Heart right ventricle (tissue), 16 donors: ENCODE results near the gene MRC1. TPM values are rescaled to one million over a fixed set of nuclear protein-coding genes. Genes with fewer than 3 reads are reported as not detected.
A peak's percentile ranks its signal among the peaks of the same experiment; 100 is the strongest.

ENCODE experiments used
- ATAC-seq, 8 donors: fragments of 200-7000 bp; cut with Tn5 transposase; one replicate each; pipeline ENCODE4 v1.9.1; 2020; ENCODE audit warnings: mild to moderate bottlenecking in 8 of 8, moderate library complexity in 8 of 8, moderate number of reproducible peaks in 1 of 8
- DNase-seq, 2 donors: peaks; one replicate each; pipeline ENCODE4 v3.0.0-alpha.2; 2020
- H3K27ac ChIP-seq, 10 donors: fragments of 200-600 bp; sonication (generic) in 2 of 10; one replicate each; pipeline versions ENCODE4 v1.5.0 to v1.8.0; 2020 to 2022; ENCODE audit warnings: mild to moderate bottlenecking in 3 of 10
- H3K27me3 ChIP-seq, 7 donors: fragments of 200-600 bp; one replicate each; pipeline ENCODE4 v1.8.0; 2021 to 2022; ENCODE audit warnings: mild to moderate bottlenecking in 2 of 7
- H3K36me3 ChIP-seq, 9 donors: fragments of 200-600 bp; sonication (generic) in 1 of 9; one replicate each; pipeline versions ENCODE4 v1.5.0 to v1.8.0; 2020 to 2022; ENCODE audit warnings: mild to moderate bottlenecking in 2 of 9
- H3K4me1 ChIP-seq, 9 donors: fragments of 200-600 bp; sonication (generic) in 1 of 9; one replicate each; pipeline versions ENCODE4 v1.5.0 to v1.8.0; 2020 to 2022; ENCODE audit warnings: mild to moderate bottlenecking in 4 of 9
- H3K4me3 ChIP-seq, 10 donors: fragments of 200-600 bp; sonication (generic) in 2 of 10; one replicate each; pipeline versions ENCODE4 v1.5.0 to v1.8.0; 2020 to 2022; ENCODE audit warnings: mild to moderate bottlenecking in 7 of 10, moderate library complexity in 2 of 10
- H3K9me3 ChIP-seq, 11 donors: fragments of 200-600 bp in 10 of 11; sonication (generic) in 2 of 11; one replicate each; pipeline versions ENCODE4 v1.5.0 to v1.8.0; 2013 to 2022; ENCODE audit warnings: mild to moderate bottlenecking in 2 of 11, control low read depth in 1 of 11, moderate library complexity in 1 of 11
- WGBS, 2 donors: extraction: QIAGEN DNeasy Blood & Tissue Kit; methylation state at CpG; one replicate each; pipeline ENCODE4 v1.1.7; 2013; ENCODE audit warnings: inconsistent platforms in 1 of 2; 5-methylcytosine and 5-hydroxymethylcytosine counted together
- intact Hi-C, 10 donors: fragments of 100-400 bp; cut with DNase I; formaldehyde crosslinking; loops; one replicate each; pipeline versions ENCODE4 v1.11.1 to v1.14.2; 2022
- polyA plus RNA-seq, 2 donors: library from polyadenylated mRNA; stranded (reverse); fragments of 200-250 nt; gene quantifications; one replicate each; pipeline ENCODE4 v1.2.3, GENCODE V29; 2013
- total RNA-seq, 10 donors: library from RNA; stranded (reverse); fragmentation: NEBNext Ultra II Directional in 3 of 10; extraction: Animal tissue kit (Norgen Biotek cat#: 25700) in 3 of 10; gene quantifications; one replicate each; pipeline versions ENCODE4 v1.2.1 to v1.2.4, GENCODE V29; 2021 to 2023
- TF ChIP-seq, protein P1 (sequence below), 9 donors: fragments of 200-600 bp; sonication (generic) in 2 of 9; IDR thresholded peaks; one replicate each; pipeline versions ENCODE4 v1.5.0 to v1.8.0; 2021 to 2022; ENCODE audit warnings: antibody characterized with exemption in 9 of 9, mild to moderate bottlenecking in 5 of 9, moderate library complexity in 1 of 9
- donor health status: Arrhythmogenic right ventricular cardiomyopathy.
- donor health status: ischemic (EF 13 %, LVEDD 7.1; RV severe dilation, severe dysfunction).
- donor health status: healthy with polysubstance abuse.
- donor health status: DM: no; HTN: yes; CAD: no.
- donor health status: DM: no; HTN: no; CAD: no.
- donor health status: ischemic (EF 25% LVEDD 6.9; RV normal size, moderate dysfunction).
- donor health status: ischemic (EF 25% LVEDD 5.7; RV mildly dilated, moderate dysfunction).
- donor health status: healthy.
- donor health status: DM: yes; HTN: yes; CAD: no.
- donor health status: Ischemic cardiomyopathy.
- donor health status: ischemic (EF 35%, LVEDD 5.7; RV mildly dilated, moderate dysfunction).
- donor health status: nonischemic (EF 11% LVEDD 7.7; RV severe dilation, severe dysfunction).
- donor health status: DM: yes; HTN: yes; CAD: no.
- donor health status: PGD.
- donor health status: ischemic (EF 29% LVEDD 5.4; RV normal size, mild dysfunction).
- donor health status: nonischemic (EF 23%, LVEDD 6.1; RV moderate dilation, normal function).

The MRC1 gene
- total and polyA plus RNA-seq, 12 donors = 4.1 to 84.0 (median 7.0) TPM

DNA sequence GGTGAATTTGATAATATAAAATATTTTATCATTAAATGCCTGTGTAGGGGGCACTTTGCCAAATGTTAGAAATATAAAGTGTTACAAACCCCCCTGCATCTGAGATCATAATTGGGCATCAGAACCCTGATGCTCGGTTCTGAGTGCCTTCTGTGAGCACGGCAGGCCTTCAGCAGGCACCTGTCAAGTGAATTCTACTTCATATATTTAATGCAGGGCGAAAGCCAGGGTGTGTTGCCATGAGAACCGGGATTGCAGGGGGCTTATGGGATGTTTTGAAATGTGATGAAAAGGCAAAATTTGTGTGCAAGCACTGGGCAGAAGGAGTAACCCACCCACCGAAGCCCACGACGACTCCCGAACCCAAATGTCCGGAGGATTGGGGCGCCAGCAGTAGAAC lies 57.2 kb downstream of the MRC1 start:
- TF ChIP-seq, protein P1, sequence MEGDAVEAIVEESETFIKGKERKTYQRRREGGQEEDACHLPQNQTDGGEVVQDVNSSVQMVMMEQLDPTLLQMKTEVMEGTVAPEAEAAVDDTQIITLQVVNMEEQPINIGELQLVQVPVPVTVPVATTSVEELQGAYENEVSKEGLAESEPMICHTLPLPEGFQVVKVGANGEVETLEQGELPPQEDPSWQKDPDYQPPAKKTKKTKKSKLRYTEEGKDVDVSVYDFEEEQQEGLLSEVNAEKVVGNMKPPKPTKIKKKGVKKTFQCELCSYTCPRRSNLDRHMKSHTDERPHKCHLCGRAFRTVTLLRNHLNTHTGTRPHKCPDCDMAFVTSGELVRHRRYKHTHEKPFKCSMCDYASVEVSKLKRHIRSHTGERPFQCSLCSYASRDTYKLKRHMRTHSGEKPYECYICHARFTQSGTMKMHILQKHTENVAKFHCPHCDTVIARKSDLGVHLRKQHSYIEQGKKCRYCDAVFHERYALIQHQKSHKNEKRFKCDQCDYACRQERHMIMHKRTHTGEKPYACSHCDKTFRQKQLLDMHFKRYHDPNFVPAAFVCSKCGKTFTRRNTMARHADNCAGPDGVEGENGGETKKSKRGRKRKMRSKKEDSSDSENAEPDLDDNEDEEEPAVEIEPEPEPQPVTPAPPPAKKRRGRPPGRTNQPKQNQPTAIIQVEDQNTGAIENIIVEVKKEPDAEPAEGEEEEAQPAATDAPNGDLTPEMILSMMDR (IDR thresholded peaks at IDR 0.05) = no peak
- no peaks in the 10 kb centered on the region for H3K9me3 ChIP-seq
- H3K27ac ChIP-seq = no peak overlapping the region
- DNase-seq (no peak), ATAC-seq (no peak)
- H3K4me3 ChIP-seq = no peak overlapping the region
- H3K4me1 ChIP-seq = no peaks in the 10 kb centered on the region
- intact Hi-C loops = no loop called here
- 89 to 90% methylated on average over 10 of the region's 10 CpGs for WGBS, 2 donors
- peaks cover 0 to 17% (median 0%) of the 10 kb centered on the region in 9 donors for H3K36me3 ChIP-seq
- H3K27me3 ChIP-seq = peaks cover 0 to 3% (median 0%) of the 10 kb centered on the region in 7 donors

DNA sequence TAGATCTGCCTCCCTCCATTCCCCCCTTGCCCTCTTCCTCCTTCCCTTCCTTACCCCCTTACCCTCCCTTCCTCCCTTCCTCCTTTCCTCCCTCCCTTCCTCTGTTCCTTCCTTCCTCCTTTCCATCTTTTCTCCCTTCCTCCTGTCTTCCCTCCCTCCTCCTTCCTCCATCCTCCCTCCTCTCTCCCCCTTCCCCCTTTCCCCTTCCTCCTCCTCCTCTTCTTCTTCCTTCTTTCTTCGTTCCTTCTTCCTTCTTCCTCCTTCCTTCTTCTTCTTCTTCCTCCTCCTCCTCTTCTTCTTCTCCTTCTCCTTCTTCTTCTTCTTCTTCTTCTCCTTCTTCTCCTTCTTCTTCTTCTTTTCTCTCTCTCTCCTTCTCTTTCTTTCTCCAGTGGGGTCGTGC lies 57.9 kb downstream of the MRC1 start:
- peaks cover 0 to 3% (median 0%) of the 10 kb centered on the region in 7 donors for H3K27me3 ChIP-seq
- no peaks in the 10 kb centered on the region for H3K4me1 ChIP-seq
- intact Hi-C loops = no loop called here
- TF ChIP-seq, protein P1 (IDR thresholded peaks at IDR 0.05) = no peak
- peaks cover 0 to 17% (median 0%) of the 10 kb centered on the region in 9 donors for H3K36me3 ChIP-seq
- H3K4me3 ChIP-seq = no peak overlapping the region
- 75 to 98% methylated on average over 2 of the region's 2 CpGs for WGBS, 2 donors
- ATAC-seq (no peak), DNase-seq (no peak)
- H3K9me3 ChIP-seq = no peaks in the 10 kb centered on the region
- no peak overlapping the region for H3K27ac ChIP-seq

DNA sequence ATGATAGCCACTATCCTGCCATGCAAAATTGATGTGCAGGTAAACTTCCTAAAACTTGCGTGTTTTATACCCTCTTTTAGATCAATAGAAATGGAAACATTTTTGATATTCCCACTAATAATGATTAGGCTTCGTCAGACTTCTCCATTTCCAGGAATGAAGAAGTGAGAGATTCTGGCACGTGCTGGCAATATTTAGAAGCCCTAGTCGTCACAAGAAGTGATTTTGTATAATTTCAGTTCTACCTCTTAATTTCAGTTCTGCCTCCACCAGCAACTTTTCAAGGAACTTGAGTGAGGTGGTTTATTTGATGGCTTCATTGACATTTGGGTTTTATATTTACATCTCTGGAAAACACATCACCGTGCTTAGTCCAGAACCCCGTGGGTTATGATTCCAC lies 61.9 kb downstream of the MRC1 start:
- TF ChIP-seq, protein P1 (IDR thresholded peaks at IDR 0.05) = no peak
- no peaks in the 10 kb centered on the region for H3K27me3 ChIP-seq
- no peak for DNase-seq
- H3K9me3 ChIP-seq = no peaks in the 10 kb centered on the region
- H3K27ac ChIP-seq = no peak overlapping the region
- no peak overlapping the region for H3K4me3 ChIP-seq
- no peaks in the 10 kb centered on the region for H3K4me1 ChIP-seq
- no peak for ATAC-seq
- WGBS, 2 donors = 83 to 85% methylated on average over 6 of the region's 6 CpGs
- peaks cover 0 to 21% (median 0%) of the 10 kb centered on the region in 9 donors for H3K36me3 ChIP-seq
- intact Hi-C loops = no loop called here

DNA sequence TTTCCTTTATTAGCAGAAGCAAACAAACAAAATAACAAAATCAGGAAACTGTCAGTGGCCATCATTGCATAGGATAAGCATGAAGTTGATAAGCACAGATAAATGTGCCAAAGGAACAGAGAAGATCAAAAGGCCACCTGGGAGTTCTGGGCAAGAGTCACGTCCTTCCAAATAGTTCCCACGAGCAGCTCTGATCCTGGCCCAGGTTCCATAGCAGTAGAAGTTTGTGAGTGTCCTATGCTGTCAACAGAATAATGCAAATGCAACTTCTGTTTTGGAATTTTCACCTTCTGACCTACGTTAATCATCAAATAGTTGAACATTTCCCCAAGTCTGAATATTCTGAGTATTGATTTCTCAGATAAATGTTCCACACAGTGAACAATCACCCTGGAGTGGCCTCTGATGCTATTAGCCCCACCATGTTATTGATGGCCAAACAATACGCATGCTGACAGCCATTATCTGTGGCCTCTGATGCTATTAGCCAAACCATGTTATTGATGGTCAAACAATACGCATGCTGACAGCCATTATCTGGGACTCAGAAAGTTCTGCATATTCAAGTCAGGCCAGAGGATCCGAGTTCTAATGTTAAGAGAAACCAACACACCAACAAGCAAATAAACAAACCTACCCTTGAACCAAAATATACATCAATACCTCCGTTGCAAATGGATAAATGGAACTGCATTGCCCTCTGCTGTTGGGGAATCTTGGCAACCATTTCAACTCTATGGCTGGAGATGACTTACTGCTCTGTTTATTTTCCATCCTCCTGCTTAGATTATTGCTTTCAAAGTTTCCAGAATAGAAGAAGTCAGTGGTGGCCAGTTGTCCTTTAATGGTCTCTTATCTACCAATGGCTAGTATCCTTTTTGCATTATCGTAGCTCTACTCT lies 63.3 kb downstream of the MRC1 start:
- H3K9me3 ChIP-seq = no peaks in the 10 kb centered on the region
- H3K27ac ChIP-seq = no peak overlapping the region
- no peaks in the 10 kb centered on the region for H3K4me1 ChIP-seq
- no peak for DNase-seq
- ATAC-seq = no peak
- no peaks in the 10 kb centered on the region for H3K27me3 ChIP-seq
- intact Hi-C loops = no loop called here
- no peak overlapping the region for H3K4me3 ChIP-seq
- H3K36me3 ChIP-seq = peaks cover 0 to 21% (median 0%) of the 10 kb centered on the region in 9 donors
- WGBS, 2 donors = 59 to 68% methylated on average over 8 of the region's 8 CpGs
- TF ChIP-seq, protein P1 (IDR thresholded peaks at IDR 0.05) = peak in 5 of 9 donors; percentile 29 to 43 (median 37)
